HEK293T (cell line): Measurements from ENCODE around the gene TRA2B.

ENCODE experiments used
- CTCF ChIA-PET: fragments of 350-600 bp; formaldehyde crosslinking; extraction: SDS; loops from one replicate; lab custom pipeline; 2021; ENCODE audit warnings: antibody characterized with exemption, inconsistent platforms; lab: Yijun Ruan, JAX
- POLR2A ChIA-PET: fragments of 350-600 bp; formaldehyde crosslinking; extraction: SDS; loops from one replicate; lab custom pipeline; 2020; ENCODE audit warnings: antibody characterized with exemption, inconsistent platforms; lab: Yijun Ruan, JAX
- DNase-seq: peaks from one replicate; pipeline ENCODE4 v3.0.0; 2012; ENCODE audit warnings: mixed read lengths; ENCODE audit errors: extremely low spot score
- ARNT ChIP-seq: fragments of 450-650 bp; IDR thresholded peaks from 2 replicates; pipeline ENCODE4 v1.6.1; 2017; ENCODE audit warnings: mild to moderate bottlenecking
- BHLHE40 ChIP-seq: fragments of 450-650 bp; IDR thresholded peaks from 2 replicates; pipeline ENCODE4 v1.6.1; 2016; ENCODE audit warnings: mild to moderate bottlenecking, moderate library complexity, borderline replicate concordance
- CTBP1 ChIP-seq: fragments of 450-650 bp; IDR thresholded peaks from 2 replicates; pipeline ENCODE4 v1.6.1; 2016; ENCODE audit warnings: borderline replicate concordance
- ELF4 ChIP-seq: fragments of 450-650 bp; IDR thresholded peaks from 2 replicates; pipeline ENCODE4 v1.6.1; 2017; ENCODE audit warnings: antibody characterized with exemption
- FOXA1 ChIP-seq: fragments of 450-650 bp; IDR thresholded peaks from 2 replicates; pipeline ENCODE4 v1.6.1; 2016; ENCODE audit warnings: mild to moderate bottlenecking
- FOXK2 ChIP-seq: fragments of 450-650 bp; IDR thresholded peaks from 2 replicates; pipeline ENCODE4 v1.6.1; 2016; ENCODE audit warnings: mild to moderate bottlenecking
- FOXM1 ChIP-seq: fragments of 450-650 bp; IDR thresholded peaks from 2 replicates; pipeline ENCODE4 v1.6.1; 2017; ENCODE audit warnings: mild to moderate bottlenecking, borderline replicate concordance
- HDGF ChIP-seq: fragments of 450-650 bp; IDR thresholded peaks from 2 replicates; pipeline ENCODE4 v1.6.1; 2017; ENCODE audit warnings: antibody characterized with exemption, borderline replicate concordance
- L3MBTL2 ChIP-seq: fragments of 450-650 bp; conservative IDR thresholded peaks from 2 replicates; pipeline ENCODE4 v1.6.1; 2016; ENCODE audit warnings: mild to moderate bottlenecking
- LEF1 ChIP-seq: fragments of 450-650 bp; IDR thresholded peaks from 2 replicates; pipeline ENCODE4 v1.6.1; 2017; ENCODE audit warnings: mild to moderate bottlenecking, borderline replicate concordance
- NFRKB ChIP-seq: fragments of 450-650 bp; IDR thresholded peaks from 2 replicates; pipeline ENCODE4 v1.6.1; 2016; ENCODE audit warnings: mild to moderate bottlenecking, moderate library complexity
- SP1 ChIP-seq: fragments of 450-650 bp; IDR thresholded peaks from 2 replicates; pipeline ENCODE4 v1.6.1; 2017
- SUZ12 ChIP-seq: fragments of 450-650 bp; IDR thresholded peaks from 2 replicates; pipeline ENCODE4 v1.6.1; 2016; ENCODE audit warnings: mild to moderate bottlenecking
- TARDBP ChIP-seq: fragments of 450-650 bp; IDR thresholded peaks from 2 replicates; pipeline ENCODE4 v1.6.1; 2016
- ZNF384 ChIP-seq: fragments of 450-650 bp; IDR thresholded peaks from 2 replicates; pipeline ENCODE4 v1.6.1; 2016
- TF ChIP-seq, protein P1 (sequence below): fragments of 450-650 bp; IDR thresholded peaks from 2 replicates; pipeline ENCODE4 v1.6.1; 2016

Gene TRA2B

DNA sequence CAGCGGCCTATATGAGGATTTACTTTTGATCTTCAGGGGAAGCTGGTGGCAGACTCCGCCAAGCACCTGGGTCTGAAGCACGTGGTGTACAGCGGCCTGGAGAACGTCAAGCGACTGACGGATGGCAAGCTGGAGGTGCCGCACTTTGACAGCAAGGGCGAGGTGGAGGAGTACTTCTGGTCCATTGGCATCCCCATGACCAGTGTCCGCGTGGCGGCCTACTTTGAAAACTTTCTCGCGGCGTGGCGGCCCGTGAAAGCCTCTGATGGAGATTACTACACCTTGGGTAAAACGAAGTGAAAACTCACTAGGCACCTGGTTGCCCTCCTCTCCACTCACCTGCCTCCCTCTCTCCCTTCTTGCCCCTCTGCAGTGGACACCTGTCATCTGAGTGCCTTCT lies 33.8 kb upstream of the TRA2B start:
- TF ChIP-seq L3MBTL2, result no peak
- TF ChIP-seq BHLHE40, result no peak
- no peak for TF ChIP-seq NFRKB
- no peak for TF ChIP-seq FOXM1
- TF ChIP-seq, protein P1, sequence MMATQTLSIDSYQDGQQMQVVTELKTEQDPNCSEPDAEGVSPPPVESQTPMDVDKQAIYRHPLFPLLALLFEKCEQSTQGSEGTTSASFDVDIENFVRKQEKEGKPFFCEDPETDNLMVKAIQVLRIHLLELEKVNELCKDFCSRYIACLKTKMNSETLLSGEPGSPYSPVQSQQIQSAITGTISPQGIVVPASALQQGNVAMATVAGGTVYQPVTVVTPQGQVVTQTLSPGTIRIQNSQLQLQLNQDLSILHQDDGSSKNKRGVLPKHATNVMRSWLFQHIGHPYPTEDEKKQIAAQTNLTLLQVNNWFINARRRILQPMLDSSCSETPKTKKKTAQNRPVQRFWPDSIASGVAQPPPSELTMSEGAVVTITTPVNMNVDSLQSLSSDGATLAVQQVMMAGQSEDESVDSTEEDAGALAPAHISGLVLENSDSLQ, result no peak
- TF ChIP-seq SP1, result no peak
- TF ChIP-seq TARDBP, result no peak
- TF ChIP-seq FOXK2, result no peak
- TF ChIP-seq CTBP1, result no peak
- DNase-seq, result no peak
- ChIA-PET POLR2A (no interaction called here), CTCF (interaction anchor here (0.9 kb wide), 1 partner anchor 28 kb away, joined by 3 read pairs; no protein-coding TSS in a partner anchor)

DNA sequence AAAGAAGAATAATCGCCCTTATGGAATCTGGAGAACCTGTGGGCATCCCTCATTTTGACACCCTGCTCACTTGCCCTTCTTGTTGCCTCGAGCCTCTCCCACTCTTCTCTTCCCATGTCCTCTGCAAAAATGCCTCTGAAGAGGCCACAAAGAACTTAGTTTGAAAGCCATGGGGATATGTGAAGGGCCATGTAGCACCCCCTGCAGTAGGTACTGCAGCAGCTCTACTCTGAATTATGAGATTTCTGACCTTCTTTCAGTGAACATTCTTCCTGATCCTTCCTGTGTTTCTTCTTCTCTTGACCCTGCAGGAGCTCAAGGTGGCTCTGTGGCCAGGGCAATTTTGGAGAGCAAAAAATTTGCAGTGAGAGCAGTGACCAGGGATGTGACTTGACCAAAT lies 30.4 kb upstream of the TRA2B start:
- no peak for TF ChIP-seq LEF1
- TF ChIP-seq ZNF384, result no peak
- TF ChIP-seq FOXK2, result no peak
- TF ChIP-seq, protein P1, result no peak
- TF ChIP-seq HDGF, result no peak
- no peak for TF ChIP-seq SP1
- TF ChIP-seq FOXM1, result no peak
- no peak for TF ChIP-seq CTBP1
- no peak for TF ChIP-seq ARNT
- TF ChIP-seq TARDBP, result no peak
- no peak for TF ChIP-seq NFRKB
- TF ChIP-seq L3MBTL2, result no peak
- CTCF ChIA-PET, result interaction anchor here (0.7 to 2.2 kb wide), 2 partner anchors 25 to 646 kb away, joined by 4 to 10 read pairs; no protein-coding TSS in a partner anchor
- no peak for DNase-seq
- POLR2A ChIA-PET, result interaction anchor here (0.7 to 1.6 kb wide), 2 partner anchors 30 to 31 kb away, joined by 3 to 4 read pairs; partner anchors contain the start of gene TRA2B

DNA sequence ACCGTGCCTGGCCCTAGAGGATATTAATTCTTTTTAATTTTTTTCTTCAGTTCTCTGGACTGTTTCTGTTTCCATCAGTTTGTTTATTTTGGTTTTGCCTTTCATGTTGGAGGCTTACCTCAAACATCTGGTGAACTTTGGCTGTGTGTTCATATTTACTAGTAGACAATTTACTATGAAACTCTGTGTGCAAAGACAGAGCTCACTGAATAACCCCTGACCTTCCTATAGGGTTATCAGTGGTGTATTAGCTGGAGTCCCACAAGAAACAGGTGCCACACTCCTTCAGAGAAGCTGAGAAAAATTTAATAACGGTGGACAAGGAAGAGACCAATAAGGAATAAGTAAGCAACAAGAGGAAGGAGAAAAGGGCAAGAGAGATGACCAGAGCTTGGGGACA lies 28.8 kb upstream of the TRA2B start:
- CTCF ChIA-PET, result no interaction called here

DNA sequence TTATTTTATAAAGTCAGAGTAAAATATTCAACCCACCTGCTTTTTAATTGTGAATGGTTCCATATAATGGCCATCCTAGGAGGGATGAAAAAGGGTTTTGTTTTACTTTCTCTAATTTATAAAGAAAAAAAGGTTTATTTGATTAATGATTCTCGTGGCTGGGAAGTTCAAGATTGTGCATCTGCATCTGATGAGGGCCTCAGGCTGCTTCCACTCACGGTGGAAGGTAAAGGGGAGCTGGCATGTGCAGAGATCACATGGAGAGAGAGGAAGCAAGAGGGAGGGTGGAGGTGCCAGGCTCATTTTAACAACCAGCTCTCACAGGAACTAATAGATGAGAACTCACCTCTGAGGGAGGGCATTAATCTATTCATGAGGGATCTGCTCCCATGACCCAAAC lies 27.7 kb upstream of the TRA2B start:
- CTCF ChIA-PET, result no interaction called here
- DNase-seq, result no peak
- POLR2A ChIA-PET, result no interaction called here
- no peak for TF ChIP-seq HDGF
- TF ChIP-seq CTBP1, result no peak
- no peak for TF ChIP-seq SUZ12
- no peak for TF ChIP-seq FOXA1
- no peak for TF ChIP-seq NFRKB
- no peak for TF ChIP-seq ARNT
- no peak for TF ChIP-seq L3MBTL2
- no peak for TF ChIP-seq BHLHE40
- no peak for TF ChIP-seq SP1
- TF ChIP-seq, protein P1, result no peak
- TF ChIP-seq ELF4, result no peak
- no peak for TF ChIP-seq ZNF384
- TF ChIP-seq FOXM1, result no peak
- no peak for TF ChIP-seq LEF1
- TF ChIP-seq TARDBP, result no peak

More for the DNA sequence above, 28.8 kb upstream of the TRA2B start:
- POLR2A ChIA-PET, result no interaction called here
- no peak for DNase-seq
- TF ChIP-seq LEF1, result no peak
- no peak for TF ChIP-seq ARNT
- TF ChIP-seq FOXA1, result no peak
- no peak for TF ChIP-seq BHLHE40
- no peak for TF ChIP-seq FOXM1
- no peak for TF ChIP-seq FOXK2
- no peak for TF ChIP-seq HDGF
- no peak for TF ChIP-seq NFRKB
- TF ChIP-seq TARDBP, result no peak
- TF ChIP-seq, protein P1, result no peak
- TF ChIP-seq SP1, result no peak

DNA sequence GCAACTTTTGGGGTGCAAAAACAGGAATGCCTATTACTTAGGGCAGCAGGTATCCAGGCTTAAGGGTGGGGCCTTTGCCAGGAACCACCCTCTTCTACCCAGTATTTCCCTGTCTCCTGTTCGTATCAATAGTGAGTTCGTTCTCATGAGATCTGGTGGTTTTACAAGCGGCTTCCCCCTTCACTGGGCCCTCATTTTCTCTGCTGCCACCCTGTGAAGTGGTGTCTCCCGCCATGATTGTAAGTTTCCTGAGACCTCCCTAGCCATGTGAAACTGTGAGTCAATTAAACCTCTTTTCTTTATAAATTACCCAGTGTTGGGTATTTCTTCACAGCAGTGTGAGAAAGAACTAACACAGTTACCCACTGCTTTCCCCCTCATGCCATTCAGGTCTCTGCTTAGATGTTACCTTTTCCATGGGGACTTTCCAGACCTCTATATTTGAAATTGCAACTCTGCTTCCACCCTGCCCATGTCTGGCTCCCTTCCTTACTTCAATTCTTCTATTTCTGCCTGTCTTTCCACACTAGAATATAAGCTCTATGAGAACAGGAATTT lies 23.9 kb upstream of the TRA2B start:
- no peak for DNase-seq
- TF ChIP-seq FOXK2, result no peak
- no peak for TF ChIP-seq LEF1
- TF ChIP-seq ARNT, result no peak
- no peak for TF ChIP-seq NFRKB
- TF ChIP-seq TARDBP, result no peak
- no peak for TF ChIP-seq SP1
- no peak for TF ChIP-seq SUZ12
- TF ChIP-seq, protein P1, result no peak
- no peak for TF ChIP-seq CTBP1
- no peak for TF ChIP-seq BHLHE40
- no peak for TF ChIP-seq ZNF384
- ChIA-PET CTCF (interaction anchor here (1.5 kb wide), 1 partner anchor 18 kb away, joined by 4 read pairs; no protein-coding TSS in a partner anchor), POLR2A (no interaction called here)
